OCI-LY7 (cell line): ENCODE data around the gene SOS1. TPM values are rescaled to one million over a fixed set of nuclear protein-coding genes. Genes with fewer than 3 reads are reported as not detected.

Experiments used
- BruUV-seq: library from RNA; stranded (reverse); fragments of 400-500 nt; replicated peaks from 2 replicates; lab custom pipeline; 2021; lab: Mats Ljungman, UMichigan
- CTCF ChIA-PET: fragments of 300-600 bp; sonication (Branson Sonifier 250); formaldehyde crosslinking; loops from one replicate; lab custom pipeline; 2022; ENCODE audit warnings: antibody characterized with exemption; ENCODE audit not compliant: unreplicated experiment; lab: Charles Lee
- POLR2A ChIA-PET: fragments of 300-600 bp; sonication (Branson Sonifier 250); formaldehyde crosslinking; loops from one replicate; lab custom pipeline; 2022; ENCODE audit warnings: antibody characterized with exemption; lab: Charles Lee
- DNase-seq: peaks from one replicate; pipeline ENCODE4 v3.0.0-alpha.2; 2015; ENCODE audit warnings: low spot score
- H2AFZ ChIP-seq: fragments of 200-600 bp; sonication (generic), shearing (Covaris generic); 2 replicates; pipeline ENCODE4 v1.6.1; 2014; ENCODE audit warnings: mild to moderate bottlenecking, antibody characterized with exemption, low read length, moderate library complexity
- H3K27ac ChIP-seq: fragments of 200-600 bp; sonication (generic); 2 replicates; pipeline ENCODE4 v1.5.1; 2014; ENCODE audit warnings: mixed run types, low read depth, mild to moderate bottlenecking, moderate library complexity, low read length, inconsistent platforms; ENCODE audit not compliant: poor library complexity, severe bottlenecking
- H3K36me3 ChIP-seq: fragments of 200-600 bp; sonication (generic); 2 replicates; pipeline ENCODE4 v1.6.1; 2014; ENCODE audit warnings: mild to moderate bottlenecking, antibody characterized with exemption, low read length, moderate library complexity, mixed read lengths; ENCODE audit not compliant: insufficient read depth
- H3K4me1 ChIP-seq: fragments of 200-600 bp; sonication (generic); 2 replicates; pipeline ENCODE4 v1.5.1; 2014; ENCODE audit warnings: mild to moderate bottlenecking, low read length; ENCODE audit not compliant: insufficient read depth, poor library complexity, severe bottlenecking
- H3K4me2 ChIP-seq: fragments of 200-600 bp; sonication (generic); 2 replicates; pipeline ENCODE4 v1.6.1; 2014; ENCODE audit warnings: mild to moderate bottlenecking, low read length
- H3K4me3 ChIP-seq: fragments of 200-600 bp; sonication (generic); 2 replicates; pipeline ENCODE4 v1.5.1; 2014; ENCODE audit warnings: mild to moderate bottlenecking, low read depth, low read length; ENCODE audit not compliant: poor library complexity, severe bottlenecking
- H3K79me2 ChIP-seq: fragments of 200-600 bp; sonication (generic); 2 replicates; pipeline ENCODE4 v1.6.1; 2016; ENCODE audit warnings: low read depth, mild to moderate bottlenecking, low read length, moderate library complexity, mixed read lengths; ENCODE audit not compliant: insufficient read depth
- H3K9me2 ChIP-seq: fragments of 200-600 bp; sonication (generic); 2 replicates; pipeline ENCODE4 v1.6.1; 2016; ENCODE audit warnings: mild to moderate bottlenecking, low read length, mixed read lengths; ENCODE audit not compliant: insufficient read depth
- H3K9me3 ChIP-seq: fragments of 200-600 bp; sonication (generic); 2 replicates; pipeline ENCODE4 v1.6.1; 2014; ENCODE audit warnings: mild to moderate bottlenecking, mixed run types, low read length, mixed read lengths
- H4K20me1 ChIP-seq: fragments of 200-600 bp; sonication (generic); 2 replicates; pipeline ENCODE4 v1.6.1; 2014; ENCODE audit warnings: mild to moderate bottlenecking, antibody characterized with exemption, low read length, moderate library complexity, mixed read lengths; ENCODE audit not compliant: insufficient read depth
- EZH2phosphoT487 ChIP-seq: fragments of 200-600 bp; sonication (generic); IDR thresholded peaks from 2 replicates; pipeline ENCODE4 v1.6.1; 2018; ENCODE audit warnings: low read depth, borderline replicate concordance, mild to moderate bottlenecking, mixed run types, antibody characterized with exemption, low read length, moderate library complexity, mixed read lengths
- intact Hi-C: fragments of 100-400 bp; cut with micrococcal nuclease; formaldehyde crosslinking; loops from one replicate; pipeline ENCODE4 v1.10.0; 2022; ENCODE audit not compliant: unreplicated experiment
- total RNA-seq, 2 experiments: library from RNA; depleted of rRNA in 1 of 2; stranded (reverse); fragments of >200 nt in 1 of 2; shearing (Covaris generic) in 1 of 2; gene quantifications; 2 replicates each; pipeline ENCODE4 v1.2.3, GENCODE V29; 2014 to 2022
- TF ChIP-seq, protein P1 (sequence below): fragments of 200-600 bp; sonication (generic); conservative IDR thresholded peaks from 2 replicates; pipeline ENCODE4 v1.5.1; 2014; ENCODE audit warnings: mild to moderate bottlenecking, antibody characterized with exemption, low read length, moderate library complexity, mixed read lengths

The SOS1 gene
- total RNA-seq, 2 experiments from 2014 or later: 21.3 to 40.0 TPM

GRCh38 chr2:38981670-38982357 lies 139.0 kb downstream of the SOS1 start:
- no peaks in the 10 kb centered on the region for H3K4me1 ChIP-seq
- no TSS peak for BruUV-seq
- no peak for DNase-seq
- TF ChIP-seq, protein P1, sequence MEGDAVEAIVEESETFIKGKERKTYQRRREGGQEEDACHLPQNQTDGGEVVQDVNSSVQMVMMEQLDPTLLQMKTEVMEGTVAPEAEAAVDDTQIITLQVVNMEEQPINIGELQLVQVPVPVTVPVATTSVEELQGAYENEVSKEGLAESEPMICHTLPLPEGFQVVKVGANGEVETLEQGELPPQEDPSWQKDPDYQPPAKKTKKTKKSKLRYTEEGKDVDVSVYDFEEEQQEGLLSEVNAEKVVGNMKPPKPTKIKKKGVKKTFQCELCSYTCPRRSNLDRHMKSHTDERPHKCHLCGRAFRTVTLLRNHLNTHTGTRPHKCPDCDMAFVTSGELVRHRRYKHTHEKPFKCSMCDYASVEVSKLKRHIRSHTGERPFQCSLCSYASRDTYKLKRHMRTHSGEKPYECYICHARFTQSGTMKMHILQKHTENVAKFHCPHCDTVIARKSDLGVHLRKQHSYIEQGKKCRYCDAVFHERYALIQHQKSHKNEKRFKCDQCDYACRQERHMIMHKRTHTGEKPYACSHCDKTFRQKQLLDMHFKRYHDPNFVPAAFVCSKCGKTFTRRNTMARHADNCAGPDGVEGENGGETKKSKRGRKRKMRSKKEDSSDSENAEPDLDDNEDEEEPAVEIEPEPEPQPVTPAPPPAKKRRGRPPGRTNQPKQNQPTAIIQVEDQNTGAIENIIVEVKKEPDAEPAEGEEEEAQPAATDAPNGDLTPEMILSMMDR: no peak
- TF ChIP-seq EZH2phosphoT487: no peak
- H4K20me1 ChIP-seq: no peaks in the 10 kb centered on the region
- ChIA-PET POLR2A (interaction anchor here (0.6 kb wide), 1 partner anchor 243 kb away, joined by 3 read pairs; no protein-coding TSS in a partner anchor), CTCF (no interaction called here)
- no peak overlapping the region for H3K4me3 ChIP-seq
- no peaks in the 10 kb centered on the region for H3K79me2 ChIP-seq
- H3K9me2 ChIP-seq: no peaks in the 10 kb centered on the region
- H3K36me3 ChIP-seq: peaks cover 19% of the 10 kb centered on the region
- no peak overlapping the region for H2AFZ ChIP-seq
- intact Hi-C loops: no loop called here
- H3K9me3 ChIP-seq: no peaks in the 10 kb centered on the region
- H3K27ac ChIP-seq: no peak overlapping the region
- H3K4me2 ChIP-seq: no peak overlapping the region

DNA sequence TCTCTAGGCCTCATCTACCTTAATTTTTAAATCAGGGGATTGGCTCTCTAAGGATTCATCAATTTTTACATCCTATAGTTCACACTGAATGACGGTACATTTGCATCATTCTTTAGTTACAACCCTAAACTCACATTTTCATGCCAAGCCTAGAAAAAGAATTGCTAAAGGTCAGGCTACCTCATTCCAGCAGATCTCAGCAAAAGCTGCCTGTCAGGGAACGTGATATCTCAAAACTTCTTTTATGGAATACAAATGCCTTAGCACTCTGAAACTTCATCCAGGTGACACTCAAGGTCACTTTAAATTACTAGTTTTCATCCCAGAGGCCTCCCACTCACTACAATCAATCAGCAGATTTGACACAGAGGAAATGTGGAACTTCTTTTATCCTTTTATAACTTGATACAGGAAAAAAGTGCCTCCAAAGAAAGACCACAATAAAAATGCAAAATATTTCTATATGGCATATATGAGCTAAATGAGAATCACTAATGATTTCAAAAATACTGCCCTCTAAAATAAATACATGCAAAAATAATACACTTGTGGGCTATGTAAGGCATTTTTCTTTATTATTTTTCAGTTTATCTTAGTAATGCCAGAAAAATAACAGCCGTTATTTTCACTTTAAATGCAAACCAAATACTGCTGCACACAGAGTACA lies 139.7 kb downstream of the SOS1 start:
- DNase-seq: no peak
- Histone ChIP-seq H4K20me1 (no peaks in the 10 kb centered on the region), H3K4me2 (no peak overlapping the region), H3K27ac (no peak overlapping the region), H3K36me3 (peaks cover 19% of the 10 kb centered on the region), H3K4me1 (no peaks in the 10 kb centered on the region), H3K4me3 (no peak overlapping the region), H3K79me2 (no peaks in the 10 kb centered on the region), H2AFZ (no peak overlapping the region), H3K9me3 (no peaks in the 10 kb centered on the region), H3K9me2 (no peaks in the 10 kb centered on the region)
- intact Hi-C loops: no loop called here
- CTCF ChIA-PET: no interaction called here
- no peak for TF ChIP-seq EZH2phosphoT487
- TF ChIP-seq, protein P1: no peak
- POLR2A ChIA-PET: interaction anchor here (1.0 kb wide), 1 partner anchor 33 kb away, joined by 3 read pairs; no protein-coding TSS in a partner anchor
- BruUV-seq: no TSS peak
